HepG2 (cell line): Measurements from ENCODE around the gene MYO1E. TPM values are rescaled to one million over a fixed set of nuclear protein-coding genes. Genes with fewer than 3 reads are reported as not detected.

Experiments
- ATAC-seq: fragments of 200-7000 bp; cut with Tn5 transposase; 3 replicates; pipeline ENCODE4 v1.9.1; 2020; ENCODE audit warnings: mild to moderate bottlenecking, moderate library complexity
- BruUV-seq: library from RNA; stranded (reverse); fragments of 400-500 nt; replicated peaks from 2 replicates; lab custom pipeline; 2021; lab: Mats Ljungman, UMichigan
- CTCF ChIA-PET: fragments of 300-600 bp; formaldehyde crosslinking; extraction: SDS; loops from one replicate; lab custom pipeline; 2021; ENCODE audit warnings: low total read pairs, inconsistent platforms, low intra/inter-chr PET ratio; lab: Yijun Ruan, JAX
- POLR2A ChIA-PET: fragments of 350-600 bp; sonication (Branson Sonifier 250); formaldehyde crosslinking; loops from one replicate; lab custom pipeline; 2020; ENCODE audit warnings: antibody characterized with exemption, inconsistent platforms; lab: Yijun Ruan, JAX
- DNase-seq: peaks from one replicate; pipeline ENCODE4 v3.0.0-alpha.2; 2015; ENCODE audit warnings: low spot score
- FAIRE-seq: peaks from 3 replicates; lab custom pipeline; 2011; peaks lifted over from hg19 to GRCh38; lab: Jason Lieb, UNC
- H2AFZ ChIP-seq: one replicate; pipeline ENCODE4 v1.6.1; 2011; ENCODE audit warnings: low read length, inconsistent platforms
- H3K27ac ChIP-seq: fragments of 300-600 bp; 3 replicates; pipeline ENCODE4 v1.8.0; 2011; ENCODE audit warnings: mixed run types, mild to moderate bottlenecking, mixed read lengths, low read length, inconsistent platforms; ENCODE audit not compliant: insufficient read depth; ENCODE audit errors: extremely low read length
- H3K27me3 ChIP-seq, 2 experiments: fragments of 200-600 bp in 1 of 2; 2 replicates in 1 of 2; 3 replicates in 1 of 2; pipeline versions ENCODE4 v1.6.0 to v1.8.0; 2011; ENCODE audit warnings: low read length in 2 of 2, mild to moderate bottlenecking in 2 of 2, moderate library complexity in 2 of 2, inconsistent platforms in 1 of 2; ENCODE audit not compliant: insufficient read depth in 2 of 2, control insufficient read depth in 1 of 2
- H3K36me3 ChIP-seq, 2 experiments: fragments of 200-600 bp in 1 of 2; replicated peaks in 1 of 2; 2 replicates in 1 of 2; 3 replicates in 1 of 2; pipeline versions ENCODE4 v1.5.1 to v1.8.0; 2011; ENCODE audit warnings: low read length in 2 of 2, inconsistent platforms in 1 of 2; ENCODE audit not compliant: insufficient read depth in 2 of 2, control insufficient read depth in 1 of 2
- H3K4me1 ChIP-seq: 2 replicates; pipeline ENCODE4 v1.5.1; 2012; ENCODE audit warnings: low read length, inconsistent platforms; ENCODE audit not compliant: insufficient read depth
- H3K4me2 ChIP-seq: 2 replicates; pipeline ENCODE4 v1.6.0; 2011; ENCODE audit warnings: low read depth, low read length, inconsistent platforms
- H3K4me3 ChIP-seq, 3 experiments: fragments of 200-600 bp in 1 of 3; sonication (generic), shearing (Covaris generic) in 1 of 3; replicated peaks in 1 of 3; 2 replicates each; pipeline ENCODE4 v1.5.1; 2011 to 2016; ENCODE audit warnings: low read length in 3 of 3, inconsistent platforms in 2 of 3, low read depth in 2 of 3, mild to moderate bottlenecking in 2 of 3, control low read depth in 1 of 3, mixed read lengths in 1 of 3; ENCODE audit not compliant: insufficient read depth in 1 of 3
- H3K79me2 ChIP-seq: one replicate; pipeline ENCODE4 v1.6.1; 2011; ENCODE audit warnings: low read length, inconsistent platforms; ENCODE audit not compliant: insufficient read depth
- H3K9ac ChIP-seq: 2 replicates; pipeline ENCODE4 v1.6.0; 2011; ENCODE audit warnings: mild to moderate bottlenecking, low read depth, low read length, inconsistent platforms; ENCODE audit not compliant: insufficient read depth
- H3K9me3 ChIP-seq: 2 replicates; pipeline ENCODE4 v1.5.1; 2012; ENCODE audit warnings: mild to moderate bottlenecking, low read length
- H4K20me1 ChIP-seq: 2 replicates; pipeline ENCODE4 v1.6.0; 2011; ENCODE audit warnings: inconsistent platforms, mild to moderate bottlenecking, low read length, moderate library complexity; ENCODE audit not compliant: insufficient read depth
- CBX1 ChIP-seq: IDR thresholded peaks from one replicate; pipeline ENCODE4 v1.6.1; 2016; ENCODE audit warnings: antibody characterized with exemption, low read depth
- CEBPG ChIP-seq: IDR thresholded peaks from 2 replicates; pipeline ENCODE4 v1.6.1; 2016
- CHD4 ChIP-seq: fragments of 200-600 bp; sonication (generic); IDR thresholded peaks from 2 replicates; pipeline ENCODE4 v1.7.0; 2017; ENCODE audit warnings: mild to moderate bottlenecking, low read length, borderline replicate concordance
- CREM ChIP-seq, 2 experiments: sonication (generic) in 1 of 2; formaldehyde crosslinking in 1 of 2; IDR thresholded peaks; 2 replicates each; pipeline versions ENCODE4 v1.4.0 to v1.6.1; 2016 to 2020; ENCODE audit warnings: antibody characterized with exemption in 1 of 2, mild to moderate bottlenecking in 1 of 2, missing genetic modification reagents in 1 of 2
- ETV6 ChIP-seq: sonication (generic); formaldehyde crosslinking; conservative IDR thresholded peaks from 2 replicates; pipeline ENCODE4 v1.4.0; 2020; ENCODE audit warnings: missing genetic modification reagents
- GABPB1 ChIP-seq: IDR thresholded peaks from 2 replicates; pipeline ENCODE4 v1.6.1; 2016; ENCODE audit warnings: mild to moderate bottlenecking, missing genetic modification reagents, moderate library complexity, missing compliant biosample characterization
- GFI1 ChIP-seq: sonication (generic); formaldehyde crosslinking; IDR thresholded peaks from 2 replicates; pipeline ENCODE4 v1.5.0; 2020; ENCODE audit warnings: missing genetic modification reagents, mild to moderate bottlenecking, borderline replicate concordance
- HMG20A ChIP-seq: IDR thresholded peaks from 2 replicates; pipeline ENCODE4 v1.6.1; 2016; ENCODE audit warnings: borderline replicate concordance
- KMT2A ChIP-seq: sonication (generic); formaldehyde crosslinking; IDR thresholded peaks from 2 replicates; pipeline ENCODE4 v1.4.0; 2020; ENCODE audit warnings: missing genetic modification reagents
- MTF2 ChIP-seq: sonication (generic); formaldehyde crosslinking; IDR thresholded peaks from 2 replicates; pipeline ENCODE4 v1.5.0; 2020; ENCODE audit warnings: missing genetic modification reagents, borderline replicate concordance
- NCOR1 ChIP-seq: fragments of 200-600 bp; sonication (generic); IDR thresholded peaks from 2 replicates; pipeline ENCODE4 v1.7.0; 2017; ENCODE audit warnings: antibody characterized with exemption, low read length, borderline replicate concordance
- RXRB ChIP-seq: IDR thresholded peaks from 2 replicates; pipeline ENCODE4 v1.6.1; 2016; ENCODE audit warnings: borderline replicate concordance, missing genetic modification reagents, missing compliant biosample characterization
- SAP130 ChIP-seq: IDR thresholded peaks from 2 replicates; pipeline ENCODE4 v1.6.1; 2016; ENCODE audit warnings: low read depth
- ZMYM4 ChIP-seq: sonication (generic); formaldehyde crosslinking; IDR thresholded peaks from 2 replicates; pipeline ENCODE4 v1.8.1; 2023; ENCODE audit warnings: mild to moderate bottlenecking, missing genetic modification reagents
- ZNF292 ChIP-seq: sonication (generic); formaldehyde crosslinking; IDR thresholded peaks from 2 replicates; pipeline ENCODE4 v1.8.1; 2022; ENCODE audit warnings: mild to moderate bottlenecking, low read depth, missing genetic modification reagents, borderline replicate concordance
- ZNF441 ChIP-seq: sonication (generic); formaldehyde crosslinking; IDR thresholded peaks from 2 replicates; pipeline ENCODE4 v1.7.0; 2021; ENCODE audit warnings: missing genetic modification reagents, borderline replicate concordance
- ZNF460 ChIP-seq: sonication (generic); formaldehyde crosslinking; IDR thresholded peaks from 2 replicates; pipeline ENCODE4 v1.5.1; 2020; ENCODE audit warnings: missing genetic modification reagents, mild to moderate bottlenecking, borderline replicate concordance
- ZNF501 ChIP-seq: sonication (generic); formaldehyde crosslinking; IDR thresholded peaks from 2 replicates; pipeline ENCODE4 v1.5.1; 2020; ENCODE audit warnings: mild to moderate bottlenecking, moderate library complexity, missing genetic modification reagents
- ZSCAN12 ChIP-seq: sonication (generic); formaldehyde crosslinking; IDR thresholded peaks from 2 replicates; pipeline ENCODE4 v1.9.0; 2021; ENCODE audit warnings: mild to moderate bottlenecking, missing genetic modification reagents
- WGBS: methylation state at CpG from one replicate; pipeline ENCODE4 v1.1.6; 2017; ENCODE audit warnings: low lambda C conversion rate; 5-methylcytosine and 5-hydroxymethylcytosine counted together
- in situ Hi-C: cut with HindIII; loops from 2 replicates; pipeline ENCODE4 v1.10.0; 2017; ENCODE audit warnings: low pct_unique_long_range_greater_than_20kb; ENCODE audit not compliant: extremely low pct_ligation_motif_present
- intact Hi-C: fragments of 100-400 bp; cut with micrococcal nuclease; formaldehyde crosslinking; loops from one replicate; pipeline ENCODE4 v1.10.0; 2022; ENCODE audit not compliant: unreplicated experiment
- polyA plus RNA-seq, 8 experiments: library from polyadenylated mRNA; depleted of rRNA in 3 of 8; stranded (reverse) in 7 of 8; unstranded in 1 of 8; fragments of >200 nt; fragmentation: Illumina TruSeq in 4 of 8; extraction: Trizol in 4 of 8; gene quantifications; 2 replicates each; pipeline versions ENCODE4 v1.2.1 to v1.2.3, GENCODE V29; 2011 to 2016; ENCODE audit warnings: low read depth in 4 of 8, missing spikeins in 1 of 8, mixed read lengths in 1 of 8; ENCODE audit not compliant: insufficient read depth in 1 of 8
- total RNA-seq, 5 experiments: library from RNA; depleted of rRNA; stranded (reverse); fragments of >200 nt; fragmentation: Illumina TruSeq; extraction: Trizol; gene quantifications; 2 replicates each; pipeline ENCODE4 v1.2.3, GENCODE V29; 2016; ENCODE audit warnings: low read depth in 1 of 5
- TF ChIP-seq, protein P1 (sequence below): sonication (generic); formaldehyde crosslinking; conservative IDR thresholded peaks from 2 replicates; pipeline ENCODE4 v1.4.0; 2020; ENCODE audit warnings: mild to moderate bottlenecking, missing genetic modification reagents, moderate library complexity
- TF ChIP-seq, protein P2 (sequence below): sonication (generic); formaldehyde crosslinking; conservative IDR thresholded peaks from 2 replicates; pipeline ENCODE4 v1.4.0; 2020; ENCODE audit warnings: missing genetic modification reagents

MYO1E gene
- total and polyA plus RNA-seq, 2 of the 13 experiments (the other 11 are each of a cell fraction or from before 2014, with no cell fraction given) = 15.7 to 25.1 TPM

DNA sequence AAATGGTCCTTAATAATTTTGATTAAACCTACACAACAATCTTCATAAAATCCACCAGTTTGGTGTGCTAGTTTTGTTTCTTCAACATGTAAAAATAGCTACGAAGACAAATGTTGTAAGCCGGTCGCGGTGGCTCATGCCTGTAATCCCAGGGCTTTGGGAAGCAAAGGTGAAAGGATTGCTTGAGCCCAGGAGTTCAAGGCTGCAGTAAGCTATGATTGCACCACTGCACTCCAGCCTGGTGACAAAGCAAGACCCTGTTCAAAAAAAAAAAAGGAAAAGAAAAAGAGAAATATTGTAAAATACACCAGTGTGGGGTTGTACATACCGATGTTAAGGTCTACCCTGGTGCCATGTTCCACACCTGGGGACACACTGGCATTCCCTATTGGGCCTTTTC lies 91.0 kb downstream of the MYO1E start:
- ChIA-PET CTCF (no interaction called here), POLR2A (interaction anchor here (0.7 to 2.1 kb wide), 2 partner anchors 11 to 48 kb away, joined by 3 to 8 read pairs; no protein-coding TSS in a partner anchor)
- Histone ChIP-seq H3K27me3 (no peaks in the 10 kb centered on the region), H3K9me3 (no peaks in the 10 kb centered on the region), H3K79me2 (peaks cover 9% of the 10 kb centered on the region), H4K20me1 (no peaks in the 10 kb centered on the region), H3K36me3 (no peaks in the 10 kb centered on the region), H3K27ac (peak overlapping the region; percentile 87), H2AFZ (no peak overlapping the region), H3K4me1 (peaks cover 89% of the 10 kb centered on the region), H3K9ac (peak overlapping the region; percentile 44), H3K4me3 (0 out of 6 replicates have a peak overlapping the region, but pooled peaks of 1 of the 3 experiments have one; percentile 3), H3K4me2 (peak overlapping the region; percentile 59)
- peak; percentile 76 for DNase-seq
- peak; percentile 81 for FAIRE-seq
- intact Hi-C loops (no loop called here), in situ Hi-C loops (no loop called here)
- ATAC-seq = peak; percentile 52
- WGBS = 7% methylated on average over 5 of the region's 5 CpGs
- BruUV-seq = no TSS peak
- 0 out of 2 replicates have a peak, but pooled peaks have one; percentile 42 for TF ChIP-seq ZNF292 (CRISPR knock-in tag)
- peak; percentile 77 for TF ChIP-seq RXRB (CRISPR knock-in tag)
- no peak for TF ChIP-seq ETV6 (CRISPR knock-in tag)
- TF ChIP-seq ZMYM4 = peak; percentile 43; the same call in 1 of the 2 replicates
- TF ChIP-seq GFI1 (CRISPR knock-in tag) = peak; percentile 58
- no peak for TF ChIP-seq ZNF501
- peak; percentile 69; the same call in 1 of the 2 replicates for TF ChIP-seq KMT2A (CRISPR knock-in tag)
- TF ChIP-seq SAP130 (CRISPR knock-in tag) = peak; percentile 45; the same call in 1 of the 2 replicates
- no peak for TF ChIP-seq MTF2 (CRISPR knock-in tag)
- TF ChIP-seq, protein P1, sequence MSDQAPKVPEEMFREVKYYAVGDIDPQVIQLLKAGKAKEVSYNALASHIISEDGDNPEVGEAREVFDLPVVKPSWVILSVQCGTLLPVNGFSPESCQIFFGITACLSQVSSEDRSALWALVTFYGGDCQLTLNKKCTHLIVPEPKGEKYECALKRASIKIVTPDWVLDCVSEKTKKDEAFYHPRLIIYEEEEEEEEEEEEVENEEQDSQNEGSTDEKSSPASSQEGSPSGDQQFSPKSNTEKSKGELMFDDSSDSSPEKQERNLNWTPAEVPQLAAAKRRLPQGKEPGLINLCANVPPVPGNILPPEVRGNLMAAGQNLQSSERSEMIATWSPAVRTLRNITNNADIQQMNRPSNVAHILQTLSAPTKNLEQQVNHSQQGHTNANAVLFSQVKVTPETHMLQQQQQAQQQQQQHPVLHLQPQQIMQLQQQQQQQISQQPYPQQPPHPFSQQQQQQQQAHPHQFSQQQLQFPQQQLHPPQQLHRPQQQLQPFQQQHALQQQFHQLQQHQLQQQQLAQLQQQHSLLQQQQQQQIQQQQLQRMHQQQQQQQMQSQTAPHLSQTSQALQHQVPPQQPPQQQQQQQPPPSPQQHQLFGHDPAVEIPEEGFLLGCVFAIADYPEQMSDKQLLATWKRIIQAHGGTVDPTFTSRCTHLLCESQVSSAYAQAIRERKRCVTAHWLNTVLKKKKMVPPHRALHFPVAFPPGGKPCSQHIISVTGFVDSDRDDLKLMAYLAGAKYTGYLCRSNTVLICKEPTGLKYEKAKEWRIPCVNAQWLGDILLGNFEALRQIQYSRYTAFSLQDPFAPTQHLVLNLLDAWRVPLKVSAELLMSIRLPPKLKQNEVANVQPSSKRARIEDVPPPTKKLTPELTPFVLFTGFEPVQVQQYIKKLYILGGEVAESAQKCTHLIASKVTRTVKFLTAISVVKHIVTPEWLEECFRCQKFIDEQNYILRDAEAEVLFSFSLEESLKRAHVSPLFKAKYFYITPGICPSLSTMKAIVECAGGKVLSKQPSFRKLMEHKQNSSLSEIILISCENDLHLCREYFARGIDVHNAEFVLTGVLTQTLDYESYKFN = peak; percentile 83
- TF ChIP-seq NCOR1 = peak; percentile 65; the same call in 1 of the 2 replicates
- TF ChIP-seq CREM (IDR thresholded peaks at IDR 0.05) = peak; percentile 54; the same call in 1 of the 2 replicates
- TF ChIP-seq CREM (CRISPR knock-in tag; IDR thresholded peaks at IDR 0.05) = no peak
- TF ChIP-seq CBX1 = no peak
- TF ChIP-seq ZSCAN12 (CRISPR knock-in tag) = no peak
- TF ChIP-seq HMG20A (CRISPR knock-in tag) = peak; percentile 46; the same call in 1 of the 2 replicates
- peak; percentile 91 for TF ChIP-seq CEBPG (CRISPR knock-in tag)
- no peak for TF ChIP-seq GABPB1
- no peak for TF ChIP-seq ZNF441 (CRISPR knock-in tag)
- TF ChIP-seq, protein P2, sequence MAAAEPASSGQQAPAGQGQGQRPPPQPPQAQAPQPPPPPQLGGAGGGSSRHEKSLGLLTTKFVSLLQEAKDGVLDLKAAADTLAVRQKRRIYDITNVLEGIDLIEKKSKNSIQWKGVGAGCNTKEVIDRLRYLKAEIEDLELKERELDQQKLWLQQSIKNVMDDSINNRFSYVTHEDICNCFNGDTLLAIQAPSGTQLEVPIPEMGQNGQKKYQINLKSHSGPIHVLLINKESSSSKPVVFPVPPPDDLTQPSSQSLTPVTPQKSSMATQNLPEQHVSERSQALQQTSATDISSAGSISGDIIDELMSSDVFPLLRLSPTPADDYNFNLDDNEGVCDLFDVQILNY = no peak
- TF ChIP-seq CHD4 = no peak
- no peak for TF ChIP-seq ZNF460 (CRISPR knock-in tag)
